HG03103 (cell line): ENCODE measurements around the gene PLEKHH1.

Experiments
- ATAC-seq: cut with Tn5 transposase; IDR thresholded peaks from one replicate; pipeline ENCODE4 v1.9.1; 2021; ENCODE audit warnings: low read depth; ENCODE audit not compliant: unreplicated experiment

PLEKHH1 gene

DNA sequence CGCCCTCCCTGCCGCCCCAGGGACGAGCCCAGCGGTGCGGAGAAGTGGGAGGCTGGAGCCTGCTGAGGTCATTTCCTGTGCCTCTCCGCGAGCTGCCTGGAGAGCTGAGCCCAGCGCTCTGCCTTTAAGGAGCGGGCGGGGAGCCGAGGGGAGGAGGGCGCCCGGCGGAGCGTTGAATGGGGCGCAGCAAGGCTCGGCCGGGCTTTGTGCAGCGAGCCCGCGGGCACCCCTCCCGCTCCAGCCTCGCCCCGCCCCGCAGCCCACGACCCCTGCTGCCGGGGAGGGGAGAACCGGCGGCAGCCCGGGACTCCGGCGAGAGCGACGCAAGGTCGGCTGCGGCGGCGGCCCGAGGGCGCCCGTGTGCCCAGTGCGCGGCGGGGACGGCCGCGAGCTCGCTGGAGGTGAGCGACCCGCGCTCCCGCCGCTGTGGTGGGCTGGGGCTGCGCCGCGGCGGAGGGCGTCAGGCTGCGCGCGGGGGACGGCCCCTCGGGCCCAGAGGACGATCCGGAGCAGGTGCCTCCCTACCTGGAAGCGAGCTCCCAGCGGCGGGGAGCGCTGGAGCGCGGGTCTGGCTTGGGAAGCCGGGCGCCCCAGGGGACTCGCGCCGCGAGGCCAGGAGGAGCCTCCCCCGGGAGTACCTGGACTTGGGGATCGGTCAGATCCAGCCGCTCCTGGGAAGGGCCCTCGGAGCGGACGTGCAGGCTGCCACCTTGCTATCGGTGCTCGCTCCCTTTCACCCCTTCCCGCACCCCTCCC is at the start of gene PLEKHH1:
PLEKHH1 (plus strand) TSS at position 293 of the 756 bp plus-strand sequence. CDS start 8,578 bp downstream, outside the sequence.
- ATAC-seq: peak; percentile 65

DNA sequence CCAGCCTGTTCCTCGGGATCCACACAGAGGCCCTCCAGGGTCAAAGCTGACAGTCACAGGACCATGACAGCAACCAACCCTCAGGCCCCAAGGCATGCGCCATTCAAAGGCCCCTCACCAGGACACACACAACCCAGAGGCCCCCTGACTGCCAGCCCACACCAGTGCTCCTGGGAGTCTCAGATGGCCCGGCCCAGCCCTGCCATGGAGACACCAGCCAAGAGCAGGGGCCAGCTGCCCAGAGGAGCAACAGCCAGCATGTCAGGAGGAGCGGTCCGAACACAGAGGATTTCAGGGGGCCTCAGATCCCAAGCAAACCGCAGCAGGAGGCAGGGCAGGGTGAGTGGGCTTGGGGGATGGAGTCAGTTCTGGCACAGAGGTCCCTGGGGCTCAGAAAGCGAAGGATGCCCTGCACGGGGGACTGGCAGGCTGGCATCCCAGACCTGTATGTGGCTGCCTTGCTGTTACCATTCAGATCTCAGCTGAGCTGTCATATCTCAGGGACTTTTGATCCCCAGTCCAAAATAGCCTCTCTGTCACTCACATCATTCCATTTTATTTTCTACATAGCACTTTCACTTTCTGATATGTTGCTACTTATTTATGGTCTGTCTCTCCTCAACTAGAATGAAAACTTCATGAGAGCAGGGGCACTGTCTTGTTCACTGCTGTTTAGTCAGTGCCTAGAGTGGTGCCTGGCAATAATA is 49.4 kb upstream of the PLEKHH1 start:
- ATAC-seq: no peak

DNA sequence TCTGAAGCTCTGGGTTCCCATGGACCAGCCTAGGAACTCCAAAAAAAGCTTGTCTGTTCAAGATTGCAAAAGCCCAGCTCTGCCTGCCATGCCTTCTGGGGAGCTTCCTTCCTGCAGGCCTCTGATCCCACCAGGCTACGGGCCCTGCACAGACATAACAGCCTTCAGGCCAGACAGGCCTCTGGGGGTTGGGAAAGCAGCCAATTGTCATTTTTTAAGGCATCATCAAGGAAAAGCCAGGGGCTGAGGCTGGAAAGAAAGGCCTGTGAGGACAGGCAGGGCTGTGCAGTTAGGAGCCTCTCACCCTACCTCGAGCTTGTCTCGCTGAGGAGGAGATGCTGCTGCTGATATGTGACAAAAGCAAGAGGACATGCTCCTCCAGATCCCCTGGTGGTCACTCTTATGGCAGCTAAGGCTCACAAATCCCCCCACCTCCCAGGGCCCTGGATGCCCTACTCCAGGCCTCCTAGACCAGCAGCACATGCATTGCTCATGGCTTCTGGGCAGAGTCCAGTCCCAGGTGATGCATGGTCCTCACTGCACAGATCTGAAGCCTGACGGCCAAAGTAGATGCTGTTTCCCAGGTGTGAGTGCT is 47.5 kb upstream of the PLEKHH1 start:
- no peak for ATAC-seq

DNA sequence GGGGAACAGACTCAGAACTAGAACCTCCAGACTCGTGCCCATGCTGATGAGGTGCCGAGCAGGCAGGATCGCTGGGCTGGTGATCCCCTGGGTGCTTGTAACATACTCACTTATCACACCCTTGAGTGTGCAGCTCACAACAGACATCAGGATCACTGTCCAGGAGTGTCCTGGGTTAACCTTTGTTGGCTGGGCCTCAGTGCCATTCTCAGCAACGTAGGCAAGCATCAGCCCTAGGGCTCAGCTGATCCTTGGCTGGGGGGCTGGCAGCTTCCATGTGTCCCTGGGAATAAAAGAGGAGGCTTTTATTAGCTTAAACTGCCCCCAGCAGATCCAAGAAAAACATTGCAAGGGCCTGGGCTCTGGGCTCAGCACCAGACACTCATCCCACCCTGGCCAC is 46.2 kb upstream of the PLEKHH1 start:
- ATAC-seq: no peak

DNA sequence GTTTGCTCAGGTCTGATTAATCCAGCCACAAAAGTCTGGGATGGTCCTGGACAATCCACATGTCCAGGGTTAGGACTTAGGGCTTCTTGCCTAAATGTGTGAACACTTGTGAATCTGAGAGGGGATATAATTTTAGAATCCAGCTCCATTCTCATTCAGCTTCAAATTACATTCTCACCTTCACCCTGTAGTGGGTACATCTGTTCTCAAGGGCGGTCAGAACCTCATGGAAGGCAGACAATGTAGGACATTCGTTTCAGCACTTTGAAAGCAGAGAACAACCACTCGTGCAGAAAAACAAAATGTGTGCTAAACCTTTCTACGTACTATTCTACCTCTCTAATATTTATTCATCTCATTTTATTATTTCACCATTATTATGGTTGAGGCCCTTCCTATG is 45.8 kb upstream of the PLEKHH1 start:
- no peak for ATAC-seq

DNA sequence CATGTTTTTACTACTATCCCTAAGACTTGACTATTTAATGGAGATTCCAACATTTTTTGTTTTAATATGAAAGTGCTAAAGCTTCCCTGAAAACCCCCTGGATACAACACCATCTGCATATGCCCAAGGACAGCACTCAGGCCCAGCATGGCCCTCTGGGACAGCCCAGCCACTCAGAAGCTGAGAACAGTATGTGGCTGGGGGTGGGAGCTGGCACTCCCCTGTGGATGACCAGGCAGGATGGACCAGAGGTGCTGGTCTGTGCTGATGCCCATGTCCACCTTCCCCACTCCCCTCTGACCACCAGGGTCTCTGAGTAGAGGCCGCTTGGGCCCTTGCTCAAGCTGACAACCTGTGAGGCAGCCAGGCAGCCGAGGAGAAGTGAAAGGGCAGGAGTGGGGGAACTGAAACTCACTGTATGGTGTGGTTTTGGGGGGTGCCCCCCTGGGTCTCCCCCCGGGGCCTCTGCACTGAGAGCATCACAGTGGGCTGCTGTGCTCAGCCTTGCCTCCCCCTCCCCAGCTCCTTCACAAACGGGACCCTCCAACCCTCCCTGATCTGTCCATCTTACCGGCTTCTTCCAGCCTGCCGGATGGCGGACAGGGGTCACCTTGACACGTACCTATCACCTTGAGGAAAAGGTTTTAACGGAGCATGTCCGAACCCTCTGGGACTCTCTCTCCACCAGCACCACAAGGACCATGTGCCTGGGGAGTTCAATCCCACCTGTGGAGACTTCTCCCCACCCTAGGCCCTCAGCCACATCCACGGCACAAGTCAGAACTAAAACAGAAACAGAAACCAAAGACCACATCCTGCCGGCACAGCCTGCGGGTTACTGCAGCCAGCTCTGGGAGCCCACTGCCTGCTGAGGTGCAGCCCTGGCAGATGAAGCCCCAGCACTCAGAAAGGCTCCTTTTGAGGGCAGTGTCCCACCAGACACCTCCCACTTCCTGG is 44.9 kb upstream of the PLEKHH1 start, which contains the start of gene TMEM229B:
TMEM229B (minus strand) TSS at position 785 of the 957 bp plus-strand sequence. CDS start 14,798 bp downstream, outside the sequence.
- ATAC-seq: peak; percentile 83

DNA sequence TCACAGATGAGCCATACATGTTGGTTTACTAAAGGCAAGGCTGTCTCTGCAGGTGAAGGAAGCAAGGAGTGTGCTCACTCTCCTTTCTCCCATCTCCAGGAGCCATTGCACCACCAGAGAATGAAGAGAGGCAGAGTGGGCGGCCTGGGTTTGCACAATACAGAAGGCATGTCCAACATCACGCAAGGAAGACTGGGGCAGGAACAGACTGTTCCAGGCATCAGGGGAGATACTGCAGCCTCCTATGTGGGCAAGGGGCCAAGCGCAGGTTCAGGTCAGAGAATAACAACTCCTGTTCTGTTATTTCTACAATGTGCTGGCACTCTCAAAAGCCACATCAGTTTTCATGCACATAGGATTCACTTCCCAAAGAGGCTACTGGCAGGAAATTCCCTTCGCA is 42.9 kb upstream of the PLEKHH1 start:
- ATAC-seq: no peak

DNA sequence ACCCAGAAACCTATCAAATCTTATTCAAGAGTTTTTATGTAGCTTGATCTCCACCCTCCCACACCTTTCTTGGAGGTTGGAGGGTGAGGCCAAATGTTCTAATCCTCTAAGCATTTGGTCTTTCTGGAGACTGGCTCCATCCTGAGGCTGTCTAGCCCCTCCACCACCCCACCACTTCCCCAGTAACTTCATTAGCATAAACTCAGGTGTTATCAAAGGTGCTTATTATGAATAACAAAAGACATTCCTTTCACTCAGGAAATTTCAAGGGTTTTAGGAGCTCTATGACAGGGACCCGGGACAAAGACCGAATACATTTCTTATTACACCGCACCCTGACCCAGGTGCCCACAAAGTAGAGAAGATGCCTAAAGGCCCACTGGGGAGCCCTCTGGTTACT is 41.8 kb upstream of the PLEKHH1 start:
- no peak for ATAC-seq

DNA sequence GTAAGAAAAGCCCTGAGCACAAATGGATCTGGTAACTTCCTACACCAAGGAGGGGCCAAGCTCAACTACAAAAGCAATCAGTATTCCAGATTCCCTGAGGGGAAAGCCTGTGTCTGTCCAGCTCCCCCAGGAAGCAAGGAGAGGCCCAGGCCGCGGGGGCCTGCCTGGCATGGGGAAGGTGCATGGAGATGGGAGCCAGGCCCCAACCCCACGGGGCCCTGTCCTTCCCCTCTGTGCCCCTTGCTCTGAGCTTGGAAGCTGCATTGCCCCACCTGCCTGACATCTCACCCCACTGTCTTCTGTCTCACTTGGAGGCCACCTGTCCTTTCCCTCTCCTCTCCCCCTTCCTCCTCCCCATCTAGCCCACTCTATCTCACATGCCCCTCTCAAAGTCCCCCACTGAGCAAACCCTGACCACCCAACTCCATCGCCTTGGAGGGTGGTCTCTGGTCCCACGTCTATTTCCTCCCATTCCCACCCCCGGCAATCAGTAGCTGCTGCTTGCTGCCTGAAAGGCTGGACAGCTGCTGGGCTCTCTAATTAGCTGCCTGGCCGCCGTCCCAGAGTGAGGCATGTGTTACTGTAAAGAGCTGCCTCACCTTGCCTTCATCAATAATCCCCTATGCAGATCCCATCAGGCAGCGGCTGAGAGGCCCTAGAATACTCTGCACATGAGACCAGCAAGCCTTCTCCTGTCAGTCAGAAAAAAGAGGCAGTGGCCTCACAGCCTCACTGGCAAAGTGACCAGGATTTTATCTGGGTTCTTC is 41.2 kb upstream of the PLEKHH1 start:
- no peak for ATAC-seq

DNA sequence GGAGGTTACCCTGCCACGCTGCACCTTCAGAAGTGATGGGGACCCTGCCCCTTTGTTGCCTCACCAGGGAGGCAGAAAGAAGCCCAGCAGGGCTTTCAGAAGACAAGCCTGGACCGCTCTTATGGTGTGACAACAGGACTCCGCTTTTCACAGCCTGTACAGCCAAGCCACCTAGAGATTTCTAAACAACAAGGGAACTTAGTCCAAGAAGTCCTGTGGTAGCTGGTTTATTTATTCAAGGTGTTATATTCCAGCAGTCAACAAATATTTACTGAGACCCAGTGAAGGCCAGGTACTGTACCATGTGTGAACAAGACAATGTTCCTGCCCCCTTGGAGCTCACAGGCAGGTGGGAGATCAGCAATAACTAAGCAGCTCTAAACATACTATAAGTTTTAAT is 40.6 kb upstream of the PLEKHH1 start:
- ATAC-seq: no peak

DNA sequence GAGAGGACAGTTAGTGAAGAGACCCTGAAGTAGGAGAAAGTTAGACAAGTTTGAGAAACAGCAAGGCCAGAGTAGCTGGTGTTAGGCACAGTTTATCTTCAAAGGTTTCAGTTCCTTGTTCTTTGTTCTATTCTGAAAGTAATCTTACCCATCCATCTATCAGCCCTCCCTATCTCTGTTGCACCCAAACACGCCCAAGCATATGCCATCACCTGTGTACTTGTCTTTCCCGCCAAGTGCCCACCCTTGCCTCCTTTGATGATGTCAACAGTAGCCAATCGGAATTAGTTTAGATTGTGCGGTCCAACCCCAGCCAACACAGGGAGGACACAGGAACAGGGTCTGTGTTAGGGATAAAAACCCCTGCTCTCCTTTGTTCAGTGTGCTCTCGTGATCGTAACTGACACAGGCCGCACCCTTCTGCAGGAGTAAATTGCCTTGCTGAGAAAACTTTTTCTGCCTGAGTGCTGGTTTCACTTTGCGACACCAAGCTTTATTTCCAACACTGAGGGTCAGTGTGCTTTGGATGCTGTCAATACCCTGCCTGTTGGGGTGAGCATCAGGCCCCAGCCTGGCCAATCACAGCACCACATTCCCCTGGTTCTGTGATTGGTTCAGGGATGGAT is 39.9 kb upstream of the PLEKHH1 start:
- no peak for ATAC-seq

DNA sequence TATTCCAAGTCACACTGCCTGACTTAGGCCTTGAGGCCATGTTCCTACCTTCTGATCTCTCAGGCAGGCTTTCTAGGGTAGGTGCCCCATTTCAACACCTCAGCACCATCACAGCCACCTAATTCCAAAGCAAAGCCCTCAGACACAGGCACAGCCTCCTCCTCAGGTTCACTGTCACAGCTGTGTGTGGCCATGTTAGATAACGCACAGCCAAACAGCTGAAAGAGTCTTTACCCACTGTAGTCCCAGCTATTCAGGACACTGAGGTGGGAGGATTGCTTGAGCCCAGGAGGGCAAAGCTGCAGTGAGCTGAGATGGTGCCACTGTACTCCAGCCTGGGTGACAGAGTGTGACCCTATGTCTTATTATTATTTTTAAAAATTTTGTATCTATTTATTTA is 37.3 kb upstream of the PLEKHH1 start:
- ATAC-seq: no peak

DNA sequence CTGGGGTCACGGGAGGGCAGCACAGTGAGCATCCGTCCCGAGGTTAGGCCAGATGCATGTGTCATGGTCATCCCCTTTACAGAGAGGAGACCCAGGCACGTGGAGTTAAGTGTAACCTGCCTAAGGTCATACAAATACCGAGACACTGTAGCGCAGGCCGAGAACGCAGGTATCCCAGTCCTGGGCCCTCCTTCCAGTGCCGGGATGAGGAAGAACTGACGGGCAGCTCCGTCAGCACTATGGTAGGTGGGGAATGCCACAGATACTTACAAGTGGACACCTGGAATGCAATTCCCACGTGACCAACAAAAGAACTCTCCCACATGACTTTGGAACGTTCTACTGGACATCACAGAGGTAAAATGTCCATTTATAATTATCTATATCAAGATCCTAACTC is 35.9 kb upstream of the PLEKHH1 start:
- no peak for ATAC-seq

DNA sequence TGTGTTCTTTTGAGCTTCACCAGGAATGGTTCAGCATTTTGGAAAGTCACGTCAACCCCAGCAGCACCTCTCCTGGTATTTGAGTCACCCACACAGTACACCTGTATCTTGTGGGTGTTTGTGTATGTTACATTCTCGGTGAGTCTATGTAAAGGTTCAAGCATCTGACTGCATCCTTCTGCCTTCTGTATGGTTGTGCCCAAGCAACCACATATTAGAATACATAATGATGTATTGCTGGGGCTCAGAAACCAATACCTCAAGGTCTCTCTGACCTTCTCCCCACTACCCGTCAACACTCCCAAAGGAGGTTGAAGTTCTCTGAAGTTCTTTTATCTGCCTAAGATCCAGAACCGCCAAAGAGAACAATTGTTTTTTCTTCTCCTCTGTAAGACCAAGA is 35.4 kb upstream of the PLEKHH1 start:
- ATAC-seq: no peak

DNA sequence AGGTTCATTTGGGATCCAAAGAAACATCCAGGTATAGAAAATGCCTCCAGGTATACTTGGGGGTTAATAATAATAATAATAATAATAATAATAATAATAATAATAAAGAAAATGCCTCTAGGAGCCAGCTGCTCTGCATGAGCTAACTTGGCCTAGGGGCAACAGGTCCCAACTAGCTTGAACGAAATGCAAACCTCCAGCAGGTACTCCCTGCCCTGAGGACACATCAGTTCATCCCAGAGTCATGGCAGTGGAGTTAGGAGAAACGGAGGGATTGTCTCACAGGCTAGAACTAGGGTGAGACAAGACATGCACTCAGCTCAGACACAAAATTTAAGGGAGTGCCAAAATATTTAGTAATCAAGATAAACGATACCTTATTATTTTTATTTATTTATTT is 32.1 kb upstream of the PLEKHH1 start:
- ATAC-seq: no peak

DNA sequence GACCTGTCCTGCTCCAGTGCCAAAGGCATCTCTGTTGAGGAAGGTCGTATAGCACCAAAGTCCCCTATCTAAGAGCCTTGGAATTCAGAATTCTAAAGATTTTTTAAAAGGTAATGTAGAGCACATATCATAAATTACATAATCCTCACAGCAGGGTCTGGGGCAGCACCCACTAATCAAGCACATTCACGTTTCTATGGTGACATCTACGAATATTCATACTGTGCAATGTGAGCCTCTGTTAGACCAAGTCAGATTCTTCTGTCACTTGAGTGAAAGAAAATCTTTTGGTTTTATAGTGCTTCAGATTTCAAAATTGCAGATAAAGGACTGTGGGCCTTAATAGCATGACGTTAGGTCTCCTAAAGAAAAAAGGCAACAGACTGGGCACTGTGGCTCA is 31.4 kb upstream of the PLEKHH1 start:
- no peak for ATAC-seq

DNA sequence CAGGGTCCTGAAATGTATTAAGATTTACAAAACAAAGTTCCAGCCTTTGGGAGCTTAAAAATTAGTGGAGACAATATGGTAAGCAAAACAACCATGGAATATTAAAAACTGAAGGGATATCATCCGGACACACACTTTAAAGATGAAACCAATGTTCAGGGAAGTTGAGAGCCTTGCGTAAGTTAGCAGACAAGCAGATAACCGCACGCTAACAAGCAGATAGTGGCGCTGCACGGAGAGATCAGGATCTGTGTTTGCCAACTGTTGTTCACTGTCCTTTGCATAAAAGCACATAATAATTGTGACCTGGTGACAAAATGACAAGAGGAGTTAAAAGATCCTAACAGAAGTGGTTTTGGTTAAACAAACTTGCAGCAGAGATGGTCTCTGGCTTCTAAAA is 30.2 kb upstream of the PLEKHH1 start:
- ATAC-seq: no peak

DNA sequence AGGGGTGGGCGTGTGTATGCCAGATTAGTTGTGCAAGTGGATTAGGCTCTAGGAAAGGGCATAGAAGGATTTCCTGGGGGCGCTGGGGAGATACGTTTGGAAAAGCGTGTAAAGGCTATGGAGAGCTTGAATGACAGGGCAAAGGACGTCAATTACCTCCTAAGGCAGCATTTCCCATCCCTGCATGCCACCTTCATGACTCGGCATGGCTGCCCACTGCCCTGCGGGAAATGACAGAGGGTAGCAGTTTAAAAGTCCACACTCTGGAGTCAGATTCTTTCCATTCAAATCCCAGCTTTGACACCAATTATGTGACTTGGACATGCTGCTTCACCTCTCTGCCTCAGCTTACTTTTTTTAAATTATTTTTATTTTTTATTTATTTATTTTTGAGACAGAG is 29.8 kb upstream of the PLEKHH1 start:
- ATAC-seq: no peak

DNA sequence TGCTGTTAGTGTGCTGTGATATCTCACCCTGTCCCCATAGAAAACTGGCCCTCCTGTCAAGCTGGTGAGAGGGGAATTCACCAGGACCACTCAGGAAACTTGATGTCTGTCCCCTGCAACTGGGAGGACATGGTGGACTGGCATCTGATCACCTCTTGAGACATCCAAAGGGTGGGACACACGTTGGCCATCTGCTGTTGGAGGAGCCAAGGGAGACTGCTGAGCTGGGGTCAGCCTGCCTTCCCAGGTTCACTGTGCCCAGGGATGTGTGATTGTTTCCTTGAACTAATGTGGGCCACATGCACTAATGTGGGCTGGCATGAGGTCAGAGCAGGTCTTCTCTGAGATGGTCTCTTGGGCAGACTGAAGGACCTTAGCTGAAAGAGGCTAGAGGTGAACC is 27.8 kb upstream of the PLEKHH1 start:
- ATAC-seq: no peak
